Activated CD4-positive, CD25-positive, alpha-beta regulatory T cell treated with anti-CD3 and anti-CD28 coated beads, Interleukin-2, amount 50 U/mL, for 16 hours (primary cell): ENCODE measurements around the gene CCDC68.

Experiments
- DNase-seq: peaks from one replicate; pipeline ENCODE4 v3.0.0-alpha.2; 2020; ENCODE audit warnings: low read depth, low spot score

CCDC68 gene

DNA sequence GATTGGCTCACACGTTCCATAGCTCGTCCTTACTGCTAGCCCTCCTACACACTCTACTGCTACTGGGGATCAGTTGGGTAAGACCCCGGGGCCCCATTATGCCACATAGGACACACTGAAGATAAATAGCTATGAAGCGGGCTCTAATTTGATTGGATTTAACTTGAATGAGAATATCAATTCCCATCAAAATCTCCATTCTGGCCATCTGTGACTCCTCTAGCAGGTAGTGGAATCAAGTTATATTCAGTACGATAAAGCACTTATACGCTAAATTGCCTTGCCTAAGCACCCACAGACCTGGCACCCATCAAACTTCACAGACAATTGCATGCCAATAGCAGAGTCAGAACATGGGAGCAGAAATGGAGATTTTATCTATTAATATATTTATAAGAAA is 39.8 kb downstream of the CCDC68 start:
- no peak for DNase-seq

DNA sequence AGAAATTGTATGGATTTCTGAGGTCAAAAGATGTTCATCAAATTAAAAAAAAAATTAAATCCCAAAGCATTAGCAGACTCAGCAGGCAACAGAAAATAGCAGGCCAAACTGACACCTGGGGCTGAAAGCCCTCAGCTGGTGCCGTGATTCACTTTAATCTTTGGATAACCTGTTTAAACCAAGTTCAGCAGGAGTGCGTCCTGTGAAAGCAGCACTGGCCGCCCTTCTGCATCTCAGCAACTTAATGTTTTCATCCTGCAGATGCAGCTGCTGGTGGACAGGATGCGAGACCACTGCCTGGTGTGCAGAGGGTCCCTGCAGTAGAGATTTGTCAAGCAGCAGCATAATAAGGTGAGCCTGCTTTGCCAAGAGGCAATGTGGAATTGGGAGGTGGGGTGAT is 41.2 kb downstream of the CCDC68 start:
- no peak for DNase-seq

DNA sequence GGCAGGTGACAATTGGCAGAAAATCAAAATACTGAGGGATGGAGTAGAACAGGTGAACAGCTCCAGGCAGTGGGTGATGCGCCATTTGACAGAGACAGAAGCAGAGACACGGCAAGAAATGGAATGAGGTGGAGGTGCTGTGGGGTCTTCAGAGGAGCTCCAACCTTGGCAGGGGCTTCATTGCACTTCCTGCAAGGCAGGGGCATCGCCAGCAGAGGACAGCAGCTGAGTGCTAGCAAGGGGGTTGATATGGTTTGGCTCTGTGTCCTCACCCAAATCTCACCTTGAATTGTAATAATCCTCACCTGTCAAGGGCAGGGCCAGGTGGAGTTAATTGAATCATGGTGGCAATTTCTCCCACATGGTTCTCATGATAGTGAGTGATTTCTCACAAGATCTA is 42.8 kb downstream of the CCDC68 start:
- DNase-seq, result no peak

DNA sequence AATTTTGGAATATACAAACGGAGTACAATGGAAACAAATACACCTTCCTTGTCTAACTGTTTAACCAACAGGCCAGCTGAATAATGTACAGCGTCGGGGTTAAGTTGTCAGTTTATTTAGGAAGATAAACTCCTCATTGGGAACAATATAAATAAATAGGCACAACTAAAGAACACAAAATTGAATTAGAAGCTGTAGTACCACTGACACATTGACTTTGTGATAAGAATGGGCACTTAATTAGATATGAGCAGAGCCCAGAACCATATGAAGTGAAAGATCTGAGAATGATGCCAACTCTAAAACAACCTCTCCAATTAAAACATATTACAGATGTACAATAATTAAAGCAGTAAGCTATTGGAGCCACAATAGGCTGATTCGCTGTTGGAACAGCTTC is 44.4 kb downstream of the CCDC68 start:
- DNase-seq, result no peak

DNA sequence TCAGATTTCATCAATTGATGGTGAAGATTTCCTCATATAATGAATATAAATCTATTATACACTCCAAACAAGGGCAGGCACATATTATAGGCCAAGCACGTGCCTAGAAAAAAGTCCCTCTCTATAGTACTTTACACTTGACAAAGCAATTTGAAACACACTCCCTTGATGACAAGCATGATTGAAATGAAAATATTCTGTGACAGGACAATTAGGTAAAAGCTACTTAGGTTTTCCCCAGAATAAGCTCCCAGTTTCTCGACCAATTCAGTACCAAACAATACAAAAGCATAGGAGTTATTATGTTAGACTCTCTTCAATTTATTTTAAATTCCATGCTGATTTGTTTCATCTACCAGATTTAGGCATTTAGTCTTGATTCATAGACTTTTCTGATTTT is 47.7 kb downstream of the CCDC68 start:
- no peak for DNase-seq

DNA sequence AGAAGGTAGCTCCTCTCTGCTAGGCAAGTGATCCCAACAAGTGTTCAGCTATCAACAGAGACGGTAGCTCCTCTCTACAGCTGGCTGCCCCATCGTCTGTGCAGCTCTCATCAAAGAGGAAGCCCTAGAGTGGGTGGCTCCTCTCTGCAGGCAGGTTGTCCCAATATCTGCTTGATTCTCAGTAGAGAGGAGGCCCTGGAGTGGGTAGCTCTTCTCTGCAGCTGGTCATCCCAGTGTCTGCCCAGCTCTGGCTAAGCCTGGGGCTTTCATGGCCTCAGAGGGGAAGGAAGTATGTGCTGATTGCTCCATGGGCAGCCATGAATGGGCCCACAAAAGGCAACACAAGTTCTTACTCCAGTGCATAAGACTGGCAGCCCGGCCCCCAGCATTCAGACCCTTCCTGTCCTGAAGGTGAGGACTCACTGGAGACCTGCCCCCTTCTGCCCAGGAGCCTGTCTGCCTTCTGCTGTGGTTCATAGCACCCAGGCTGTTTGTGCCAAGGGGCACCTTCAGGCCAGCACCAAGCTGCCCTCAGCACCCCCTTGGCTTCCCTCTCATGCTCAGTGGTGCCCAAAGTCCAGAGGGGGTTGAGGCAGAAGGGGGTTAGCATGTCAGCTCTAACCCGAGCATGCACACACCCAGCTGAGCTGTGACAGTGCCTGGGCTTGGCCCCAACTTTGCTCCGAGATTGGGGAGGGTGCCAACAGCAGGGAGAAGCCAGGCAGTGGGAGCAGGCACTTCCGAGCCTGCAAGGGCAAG is 48.9 kb downstream of the CCDC68 start:
- DNase-seq, result no peak

DNA sequence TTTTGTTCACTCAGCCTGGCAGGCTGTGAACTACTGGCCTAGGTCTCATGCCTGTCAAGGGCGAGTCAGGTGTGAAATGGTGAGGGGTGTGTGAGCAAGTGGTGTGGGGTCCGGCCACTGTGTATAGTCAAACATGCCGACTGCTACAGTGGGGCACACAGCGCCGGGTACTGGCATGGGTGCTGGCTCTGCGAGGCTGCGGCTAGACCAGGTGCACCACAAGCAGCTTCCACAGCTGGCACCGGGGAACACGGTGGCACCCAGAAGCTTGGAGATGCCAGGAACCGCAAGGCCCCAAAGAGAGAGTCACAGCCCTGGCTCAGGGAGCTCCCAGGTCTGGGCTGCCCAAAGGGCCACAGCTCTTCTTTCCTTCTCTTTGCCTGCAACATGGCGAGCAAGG is 49.7 kb downstream of the CCDC68 start:
- no peak for DNase-seq

DNA sequence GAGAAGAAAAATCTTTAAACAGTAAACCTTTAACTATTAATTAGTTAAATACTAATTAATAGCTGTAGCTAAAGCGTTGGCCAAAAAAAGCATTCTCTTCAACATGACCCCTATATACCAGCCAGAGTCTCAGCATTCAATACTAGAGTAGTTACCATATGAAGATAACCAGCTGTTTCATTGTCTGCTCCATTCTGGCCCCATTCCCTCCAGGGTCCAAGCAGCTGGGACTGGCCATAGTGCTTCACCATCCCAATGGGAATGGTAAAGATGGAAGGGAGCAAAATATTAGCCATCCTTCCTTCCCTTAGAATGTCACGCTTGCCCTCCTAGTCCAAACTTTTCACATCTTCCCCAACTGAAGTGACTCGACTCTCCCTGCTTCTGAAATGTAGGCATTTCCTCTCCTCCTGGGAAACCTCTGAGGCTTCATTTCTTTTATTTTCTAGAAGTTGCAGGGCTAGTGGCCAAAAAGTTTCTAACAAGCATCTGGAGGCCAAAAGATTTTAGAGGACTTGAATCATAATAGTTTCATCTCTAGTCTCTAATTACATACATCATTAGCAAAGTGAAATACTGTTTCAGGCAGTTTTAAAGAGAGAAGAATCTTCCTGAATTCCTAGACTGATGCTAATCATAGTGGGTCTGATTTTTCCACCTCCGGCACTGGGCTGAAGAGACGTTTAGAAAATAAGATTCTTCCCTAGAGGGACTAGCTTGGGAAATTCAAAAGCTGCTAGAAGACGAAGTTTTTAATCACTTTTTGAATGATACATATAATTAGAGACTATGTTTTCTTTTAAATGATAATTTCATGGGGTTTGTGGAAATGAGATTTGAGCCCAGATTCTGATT is 52.7 kb downstream of the CCDC68 start:
- no peak for DNase-seq

DNA sequence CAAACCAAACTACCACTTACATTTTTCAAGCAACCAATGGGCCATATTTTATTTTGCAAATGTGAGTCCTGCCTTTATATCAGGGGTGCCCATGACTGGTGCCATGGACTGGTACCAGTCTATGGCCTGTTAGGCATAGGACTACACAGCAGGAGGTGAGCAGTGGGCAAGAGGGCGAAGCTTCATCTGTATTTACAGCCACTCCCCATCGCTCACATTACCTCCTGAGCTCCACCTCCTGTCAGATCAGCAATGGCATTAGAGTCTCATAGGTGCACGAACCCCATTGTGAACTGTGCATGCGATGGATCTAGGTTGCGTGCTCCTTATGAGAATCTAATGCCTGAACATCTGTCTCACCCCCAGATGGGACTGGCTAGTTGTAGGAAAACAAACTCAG is 53.6 kb downstream of the CCDC68 start:
- no peak for DNase-seq

DNA sequence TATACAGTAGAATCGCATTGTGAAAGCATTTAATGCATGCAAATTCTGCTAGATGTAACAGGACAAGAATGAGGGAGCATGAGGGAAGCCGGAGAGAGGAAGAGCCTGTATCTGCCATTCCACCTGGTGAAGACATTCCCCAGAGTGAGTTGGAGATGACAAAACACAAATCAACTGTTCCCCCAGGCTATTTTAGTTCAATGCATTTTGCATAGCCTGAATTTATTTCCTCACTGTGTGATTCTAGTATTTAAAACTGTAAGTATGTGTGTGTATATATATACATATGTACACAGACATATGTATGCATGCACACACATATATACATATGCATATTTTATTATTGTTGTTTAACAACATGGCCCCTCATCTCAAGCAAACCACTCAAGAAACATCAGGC is 54.7 kb downstream of the CCDC68 start:
- DNase-seq, result no peak

DNA sequence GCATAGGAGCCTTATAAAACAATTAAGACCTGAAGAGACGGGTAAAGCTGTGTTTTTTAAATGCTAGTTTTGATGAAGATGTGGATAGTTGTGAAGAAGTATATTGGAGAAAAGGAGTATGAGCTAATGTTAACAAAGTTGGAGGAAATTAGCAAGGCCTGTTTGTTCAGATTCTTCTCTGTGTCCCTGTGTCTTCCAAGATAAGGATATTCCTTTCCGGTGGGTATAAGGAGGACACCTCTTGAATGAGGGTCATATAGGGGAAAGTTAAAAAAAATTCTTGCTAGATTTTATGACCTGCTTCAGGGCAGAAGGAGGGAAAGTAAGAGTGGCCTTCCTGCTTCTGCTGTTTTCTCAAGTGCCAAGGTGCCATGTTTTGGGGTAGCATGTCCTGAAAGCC is 59.0 kb downstream of the CCDC68 start:
- no peak for DNase-seq

DNA sequence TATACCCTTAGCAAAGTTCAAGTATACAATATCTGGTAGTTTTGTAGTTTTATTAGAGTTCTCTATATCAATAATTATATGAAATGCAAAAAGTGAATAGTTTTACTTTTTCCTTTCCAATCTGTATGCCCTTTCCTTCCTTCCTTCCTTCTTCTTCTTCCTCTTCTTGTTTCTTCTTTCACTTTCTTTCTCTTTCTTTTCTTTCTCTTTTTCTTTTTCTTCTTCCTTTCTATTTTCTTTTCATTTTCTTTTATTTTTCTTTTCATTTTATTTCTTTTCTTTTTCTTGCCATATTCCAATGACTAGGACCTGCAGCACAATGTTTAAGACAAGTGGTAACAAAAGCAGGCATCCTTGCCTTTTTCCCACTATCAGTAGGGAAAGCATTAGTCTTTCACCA is 59.8 kb downstream of the CCDC68 start:
- DNase-seq, result no peak

DNA sequence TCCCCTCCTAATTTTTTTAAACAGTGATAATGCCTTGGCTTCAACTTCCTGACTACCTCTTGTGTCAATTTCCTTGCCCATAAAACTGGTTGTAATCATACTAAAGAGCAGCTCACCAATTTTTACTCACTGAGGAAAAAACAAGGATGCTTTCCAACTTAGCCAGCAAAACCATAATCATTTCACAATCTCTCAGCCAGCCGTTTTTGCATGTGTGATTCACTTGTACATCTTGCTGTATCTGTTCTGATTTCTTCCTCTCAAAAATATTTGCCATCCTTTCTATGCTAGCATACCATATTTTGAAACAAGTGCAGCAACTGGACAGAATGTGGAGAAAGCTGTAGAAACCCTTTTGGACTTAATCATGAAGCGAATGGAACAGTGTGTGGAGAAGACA is 70.3 kb downstream of the CCDC68 start:
- no peak for DNase-seq

DNA sequence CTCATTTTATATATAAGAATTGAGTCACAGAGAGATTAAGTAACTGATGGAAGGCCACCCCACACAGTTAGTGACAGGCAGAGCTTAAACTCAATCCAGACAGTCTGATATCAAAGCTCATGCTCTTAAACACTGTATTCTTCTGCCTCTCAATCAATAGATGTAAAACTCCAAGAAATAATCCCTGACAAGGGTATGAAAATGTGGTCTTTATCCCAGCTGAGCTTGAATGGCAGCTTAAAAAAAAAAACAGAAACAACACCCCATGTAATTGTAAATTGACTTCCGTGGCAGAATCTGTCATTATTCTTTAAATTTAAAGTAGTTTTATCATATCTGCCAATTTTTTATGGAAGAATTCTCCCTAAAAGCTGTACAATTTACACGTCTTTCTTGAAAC is 70.9 kb downstream of the CCDC68 start:
- DNase-seq, result no peak

DNA sequence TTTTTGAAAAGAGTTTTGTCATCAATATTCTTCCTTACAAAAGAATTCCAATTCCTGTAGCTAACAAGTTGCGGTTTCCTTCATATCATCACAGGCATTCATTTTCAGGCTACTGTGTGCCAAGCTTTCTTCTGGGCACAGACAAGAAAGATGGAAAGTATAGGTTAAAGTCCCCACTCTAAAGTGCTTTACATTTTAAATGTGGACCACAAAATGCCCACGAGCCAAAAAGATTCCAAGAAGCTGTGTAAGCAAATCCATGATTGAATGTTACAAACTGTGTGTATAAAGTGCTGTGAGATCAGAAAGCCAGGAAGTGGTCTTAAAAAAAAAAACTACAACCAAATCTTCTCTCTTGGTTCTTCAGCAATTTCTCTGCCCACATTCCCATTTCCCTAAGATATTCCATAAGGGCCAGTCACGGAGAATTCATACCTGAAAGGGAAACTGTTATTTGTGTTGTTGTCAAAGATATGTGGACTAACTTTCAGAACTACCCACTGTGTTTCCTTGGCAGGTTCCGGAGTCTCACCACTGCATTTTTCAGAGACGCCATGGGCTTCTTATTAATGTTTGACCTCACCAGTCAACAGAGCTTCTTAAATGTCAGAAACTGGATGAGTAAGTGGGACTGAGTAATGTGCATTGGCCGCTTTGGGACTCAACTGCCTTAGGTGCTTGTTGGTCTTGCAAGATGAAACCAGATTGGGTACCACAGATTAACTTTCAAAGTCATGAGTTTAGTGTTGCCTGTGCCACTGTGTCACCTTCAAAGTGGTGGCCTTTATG is 75.3 kb downstream of the CCDC68 start:
- no peak for DNase-seq

DNA sequence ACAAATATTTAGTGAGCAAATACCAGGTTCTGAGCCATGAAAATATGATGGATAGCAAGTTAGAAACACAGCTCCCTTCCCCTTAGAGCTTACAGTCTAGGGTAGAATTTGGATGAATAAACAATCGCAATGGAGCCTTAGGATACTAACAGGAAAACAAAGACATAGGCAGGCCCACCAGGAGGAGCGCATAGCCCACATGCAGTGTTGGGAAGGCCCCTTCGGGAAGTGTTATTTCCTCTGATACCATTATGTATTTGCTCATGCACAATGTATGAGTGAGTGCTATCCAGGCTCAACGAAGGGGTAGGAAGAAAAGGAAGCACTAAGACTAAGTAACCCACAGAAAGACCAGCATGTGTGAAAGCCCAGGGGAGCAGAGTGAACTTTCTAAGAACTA is 76.9 kb downstream of the CCDC68 start:
- no peak for DNase-seq

DNA sequence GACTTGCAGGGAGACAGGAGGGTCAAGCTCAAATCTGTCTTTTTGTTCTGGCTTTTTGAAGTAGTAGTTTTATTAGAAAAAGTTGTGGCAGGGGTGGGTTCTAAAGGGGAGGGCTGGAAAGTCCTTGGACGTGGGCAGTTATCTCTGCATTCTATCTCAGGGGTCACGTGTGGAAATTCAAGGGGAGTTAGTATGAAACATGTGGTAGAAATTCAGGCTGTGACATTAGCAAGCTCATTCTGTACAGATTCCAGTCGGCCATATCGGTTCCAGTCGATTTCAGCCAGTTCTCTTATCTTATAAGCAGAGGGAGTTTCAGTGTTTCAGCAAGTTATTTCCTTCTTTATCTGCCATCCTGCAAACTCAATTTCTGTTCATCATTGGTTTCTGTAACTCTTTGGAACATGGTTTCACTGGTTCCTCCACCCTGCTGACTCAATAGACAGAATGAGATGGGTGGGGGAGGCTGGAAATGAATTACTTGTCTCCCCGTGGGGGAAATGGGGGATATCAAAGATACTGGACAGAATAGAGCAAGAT is 78.0 kb downstream of the CCDC68 start:
- DNase-seq, result no peak

DNA sequence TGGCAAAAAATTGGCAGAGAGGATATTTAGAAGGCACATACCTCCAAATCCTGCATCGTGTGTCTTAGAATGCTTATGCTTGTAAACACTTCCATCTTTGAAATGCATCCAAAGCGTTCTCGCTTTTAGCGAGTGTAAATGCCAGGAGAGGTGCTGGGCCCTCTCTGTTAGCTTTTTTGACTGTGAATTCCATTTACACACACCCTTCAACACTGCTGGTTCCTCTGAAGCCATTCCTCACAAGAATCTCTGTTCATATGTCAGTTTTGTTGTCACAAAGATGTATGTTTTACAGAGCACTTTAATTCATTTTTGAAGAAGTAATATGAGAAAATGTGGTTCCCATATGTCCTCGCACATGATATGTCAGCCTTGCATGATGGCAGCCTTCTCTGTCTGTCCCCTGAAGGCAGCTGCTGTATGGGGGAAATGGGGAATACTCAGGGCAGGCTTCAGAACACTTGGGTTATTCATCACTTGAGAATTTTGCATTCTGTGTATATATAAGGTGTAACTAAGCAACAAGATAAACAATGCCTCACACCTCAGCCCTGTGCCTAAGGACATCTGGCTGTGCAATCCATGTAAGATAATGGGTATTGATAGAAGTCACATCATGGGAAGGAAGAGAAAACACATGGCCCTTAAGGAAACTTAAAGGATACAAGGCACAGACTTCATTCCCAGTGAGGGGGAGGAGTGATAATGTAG is 78.7 kb downstream of the CCDC68 start:
- DNase-seq, result no peak

DNA sequence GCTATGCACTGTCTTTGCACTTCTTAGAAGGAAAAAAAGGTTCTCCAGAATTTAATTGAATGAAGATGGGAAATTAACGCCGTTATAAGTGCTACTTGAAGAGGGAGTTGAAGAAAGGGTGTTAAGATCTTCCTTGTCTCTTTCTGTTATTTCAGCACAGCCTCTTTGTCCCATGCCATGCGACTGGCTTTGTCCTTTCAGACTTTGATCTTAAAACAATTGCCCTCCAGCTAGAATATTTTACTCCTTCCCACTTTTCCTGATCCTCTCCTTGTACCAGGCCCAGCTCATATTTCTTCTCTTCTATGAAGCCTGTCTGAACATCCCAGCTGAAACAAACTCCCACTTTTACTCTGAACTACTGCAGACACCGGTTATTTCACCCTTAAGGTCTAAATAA is 79.6 kb downstream of the CCDC68 start:
- DNase-seq, result no peak

DNA sequence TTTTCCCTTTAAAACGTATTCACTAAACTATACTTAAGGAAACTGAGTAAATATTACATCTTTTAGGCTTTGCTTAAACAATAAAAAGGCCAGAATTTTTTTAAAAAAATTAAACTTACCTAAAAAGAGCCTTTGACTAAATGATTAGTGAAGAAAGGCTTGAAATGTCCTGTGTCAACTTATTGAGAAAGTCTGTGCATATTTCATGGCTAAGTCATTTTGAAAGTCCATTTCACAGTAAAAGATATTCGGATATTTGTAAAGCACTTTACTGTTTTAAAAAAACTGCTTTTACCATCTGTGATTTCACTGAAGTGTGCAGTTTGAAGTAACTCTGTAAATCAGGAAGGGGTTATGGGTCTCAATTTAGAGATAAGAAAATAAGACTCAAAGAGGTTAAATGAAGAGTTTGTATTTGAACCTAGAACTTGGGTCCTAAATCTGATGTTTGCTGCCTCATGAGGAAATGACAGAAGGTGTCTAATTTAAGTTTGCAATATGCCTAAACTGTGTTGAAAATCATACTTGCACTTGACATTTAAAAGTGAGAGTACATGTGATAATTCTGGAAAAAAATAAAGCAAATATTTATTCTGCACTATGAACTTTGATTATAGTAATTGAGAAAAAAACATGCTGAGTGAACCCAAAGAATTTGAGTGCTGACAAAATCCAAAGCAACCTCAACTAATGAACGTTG is 80.5 kb downstream of the CCDC68 start:
- no peak for DNase-seq

DNA sequence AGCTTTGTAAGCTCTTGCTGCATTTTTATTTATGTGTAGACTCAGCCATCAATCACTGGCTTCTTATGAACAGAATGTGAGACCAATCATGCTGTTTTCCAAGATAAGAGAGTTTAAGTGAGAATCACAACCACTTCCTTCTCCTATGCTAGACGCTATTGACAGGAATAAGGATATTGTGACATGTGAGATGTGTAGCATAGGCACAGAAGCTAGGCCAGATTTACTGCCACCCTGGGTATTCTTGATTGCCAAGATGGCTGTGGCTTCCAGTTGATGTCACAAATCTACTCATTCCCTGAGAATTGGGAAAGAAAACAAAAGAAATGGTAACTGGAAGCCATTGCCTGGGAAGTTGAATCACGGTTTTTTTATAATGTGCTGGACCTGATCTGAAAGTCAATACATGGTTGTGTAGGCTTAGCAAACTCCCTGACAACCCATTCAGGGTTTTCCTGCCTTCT is 81.1 kb downstream of the CCDC68 start:
- no peak for DNase-seq
